ENCODE results near the gene STARD5. TPM values are rescaled to one million over a fixed set of nuclear protein-coding genes. Genes with fewer than 3 reads are reported as not detected.

The STARD5 gene
- total and polyA plus RNA-seq, 2 of the 4 experiments (the other 2 are of a cell fraction): 5.0 to 22.8 TPM

GRCh38 chr15:81363718-81364500 lies 40.0 kb upstream of the STARD5 start:
- H2AFZ ChIP-seq (replicated peaks; ENCODE audit: low read length, poor library complexity): no peak overlapping the region
- TF ChIP-seq CTCF (conservative IDR thresholded peaks at IDR 0.05; ENCODE audit: low read depth, low read length): no peak
- no peak for TF ChIP-seq MAZ (IDR thresholded peaks at IDR 0.05; ENCODE audit: borderline replicate concordance, low read depth, low read length)
- no peak for TF ChIP-seq RAD21 (IDR thresholded peaks at IDR 0.05; ENCODE audit: low read length)
- no peak for TF ChIP-seq ELK1 (IDR thresholded peaks at IDR 0.05; ENCODE audit: borderline replicate concordance, low read depth, low read length)
- no peak for TF ChIP-seq POLR2A (IDR thresholded peaks at IDR 0.05; ENCODE audit: low read depth, low read length)
- no peak for TF ChIP-seq MAFK (IDR thresholded peaks at IDR 0.05; ENCODE audit: low read depth, low read length)
- no peak for TF ChIP-seq MXI1 (IDR thresholded peaks at IDR 0.05; ENCODE audit: borderline replicate concordance, low read depth, low read length)
- no peak for TF ChIP-seq RFX5 (IDR thresholded peaks at IDR 0.05; ENCODE audit: low read depth, low read length)
- no peak for TF ChIP-seq CHD1 (IDR thresholded peaks at IDR 0.05; ENCODE audit: low read depth, low read length)
- TF ChIP-seq SMC3 (IDR thresholded peaks at IDR 0.05; ENCODE audit: low read depth, low read length): no peak
- TF ChIP-seq CEBPB (IDR thresholded peaks at IDR 0.05; ENCODE audit: low read depth, low read length): no peak
- no peak for TF ChIP-seq FOS (IDR thresholded peaks at IDR 0.05; ENCODE audit: low read depth, low read length)
- TF ChIP-seq NFE2L2 (IDR thresholded peaks at IDR 0.05; ENCODE audit: low read depth, low read length): no peak
- TF ChIP-seq BHLHE40 (IDR thresholded peaks at IDR 0.05; ENCODE audit: low read depth, low read length): no peak
- no peak for TF ChIP-seq USF2 (IDR thresholded peaks at IDR 0.05; ENCODE audit: low read depth, low read length)
- H2AK5ac ChIP-seq (ENCODE audit: low read depth, low read length): no peak overlapping the region
- no peak overlapping the region for H3K56ac ChIP-seq (ENCODE audit: extremely low read depth, insufficient read depth, low read length)
- no peak overlapping the region for H2BK20ac ChIP-seq (ENCODE audit: low read depth, low read length)
- H3K4me2 ChIP-seq (ENCODE audit: low read depth, low read length): no peak overlapping the region
- H3K14ac ChIP-seq (replicated peaks; ENCODE audit: low read depth, low read length): no peak overlapping the region
- H3K4me1 ChIP-seq (ENCODE audit: control insufficient read depth, insufficient read depth, low read length): no peaks in the 10 kb centered on the region
- intact Hi-C loops (cut with micrococcal nuclease): loop anchor here (5.0 kb wide), 1 partner anchor 208 kb away; no protein-coding TSS in a partner anchor
- no peak overlapping the region for H2BK15ac ChIP-seq (ENCODE audit: low read depth, low read length)
- H4K5ac ChIP-seq (ENCODE audit: low read depth, low read length): no peak overlapping the region
- no TSS peak for BruUV-seq (replicated peaks)
- H3K23ac ChIP-seq (ENCODE audit: low read depth, low read length): no peak overlapping the region
- H4K8ac ChIP-seq (ENCODE audit: low read depth in 2 of 2, low read length in 2 of 2): no peak overlapping the region
- no peak overlapping the region for H2AK9ac ChIP-seq (replicated peaks; ENCODE audit: low read depth, low read length, poor library complexity)
- no peak overlapping the region for H4K91ac ChIP-seq (ENCODE audit: insufficient read depth, low read depth, low read length)
- ChIA-PET POLR2A (ENCODE audit: unreplicated experiment) (no interaction called here), CTCF (no interaction called here)
- H3K27ac ChIP-seq (ENCODE audit: insufficient read depth, low read length): no peak overlapping the region
- dilution Hi-C loops (cut with HindIII; ENCODE audit: low sequenced_read_pairs, unreplicated experiment): no loop called here
- WGBS, 2 experiments (ENCODE audit: extremely low coverage in 2 of 2, insufficient read length in 1 of 2): 100% methylated on average over 1 of the region's 5 CpGs; no CpG with 5 or more reads in 1 of the 2 experiments
- no peak for DNase-seq
- 0 out of 2 replicates have a peak, but pooled peaks cover 2% of the 10 kb centered on the region for H3K9me1 ChIP-seq (ENCODE audit: insufficient read depth, low read length)
- no peak overlapping the region for H2BK5ac ChIP-seq (ENCODE audit: low read depth, low read length, poor library complexity, severe bottlenecking)
- H3K79me1 ChIP-seq (ENCODE audit: low read depth in 1 of 2, low read length in 2 of 2): no peaks in the 10 kb centered on the region
- no peaks in the 10 kb centered on the region for H3K27me3 ChIP-seq (ENCODE audit: control insufficient read depth, insufficient read depth, low read length)
- no peak overlapping the region for H3K9ac ChIP-seq (ENCODE audit: low read depth, low read length)
- no peaks in the 10 kb centered on the region for H4K20me1 ChIP-seq (ENCODE audit: insufficient read depth, low read length)
- H3K4ac ChIP-seq (ENCODE audit: low read depth, low read length): no peak overlapping the region
- no peak overlapping the region for H2BK120ac ChIP-seq (ENCODE audit: low read depth, low read length)
- H3K4me3 ChIP-seq (ENCODE audit: insufficient read depth, low read depth, low read length): no peak overlapping the region
- no peak for ATAC-seq (ENCODE audit: low read depth)
- in situ Hi-C loops (cut with MboI; ENCODE audit: low sequenced_read_pairs): no loop called here
- no peak overlapping the region for H3K18ac ChIP-seq (ENCODE audit: low read depth, low read length)
- H3K36me3 ChIP-seq (ENCODE audit: control insufficient read depth, insufficient read depth, low read length): no peaks in the 10 kb centered on the region
- no peaks in the 10 kb centered on the region; the same call in 1 of the 2 replicates for H3K9me3 ChIP-seq (ENCODE audit: control insufficient read depth, insufficient read depth, low read length)

Data from IMR-90 (cell line).